ENCODE data around the gene CYP2F1. TPM values are rescaled to one million over a fixed set of nuclear protein-coding genes. Genes with fewer than 3 reads are reported as not detected.
"Not testable (repeated sequence)": the region's sequence is repeated elsewhere in the genome, so short reads cannot be mapped to it uniquely, and the experiment has no call there.

The CYP2F1 gene
- total RNA-seq, 1 donor from 2014 or later: not detected

- Mint-ChIP-seq H3K36me3 (no peaks in the 10 kb centered on the region), H3K9me3 (no peaks in the 10 kb centered on the region), H3K4me3 (peak overlapping the region; percentile 68), H3K27ac (no peak overlapping the region), H3K27me3 (peaks cover 24% of the 10 kb centered on the region), H3K4me1 (ENCODE audit: unreplicated experiment) (no peaks in the 10 kb centered on the region)
- no peak for DNase-seq (ENCODE audit: extremely low spot score, unreplicated experiment)
- TF ChIP-seq, protein P1, sequence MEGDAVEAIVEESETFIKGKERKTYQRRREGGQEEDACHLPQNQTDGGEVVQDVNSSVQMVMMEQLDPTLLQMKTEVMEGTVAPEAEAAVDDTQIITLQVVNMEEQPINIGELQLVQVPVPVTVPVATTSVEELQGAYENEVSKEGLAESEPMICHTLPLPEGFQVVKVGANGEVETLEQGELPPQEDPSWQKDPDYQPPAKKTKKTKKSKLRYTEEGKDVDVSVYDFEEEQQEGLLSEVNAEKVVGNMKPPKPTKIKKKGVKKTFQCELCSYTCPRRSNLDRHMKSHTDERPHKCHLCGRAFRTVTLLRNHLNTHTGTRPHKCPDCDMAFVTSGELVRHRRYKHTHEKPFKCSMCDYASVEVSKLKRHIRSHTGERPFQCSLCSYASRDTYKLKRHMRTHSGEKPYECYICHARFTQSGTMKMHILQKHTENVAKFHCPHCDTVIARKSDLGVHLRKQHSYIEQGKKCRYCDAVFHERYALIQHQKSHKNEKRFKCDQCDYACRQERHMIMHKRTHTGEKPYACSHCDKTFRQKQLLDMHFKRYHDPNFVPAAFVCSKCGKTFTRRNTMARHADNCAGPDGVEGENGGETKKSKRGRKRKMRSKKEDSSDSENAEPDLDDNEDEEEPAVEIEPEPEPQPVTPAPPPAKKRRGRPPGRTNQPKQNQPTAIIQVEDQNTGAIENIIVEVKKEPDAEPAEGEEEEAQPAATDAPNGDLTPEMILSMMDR (conservative IDR thresholded peaks at IDR 0.05): no peak
Measured at GRCh38 chr19:41136636-41137455, 22.6 kb downstream of the CYP2F1 start.

GRCh38 chr19:41144403-41144802 lies 30.2 kb downstream of the CYP2F1 start:
- no peak for DNase-seq (ENCODE audit: extremely low spot score, unreplicated experiment)
- no peaks in the 10 kb centered on the region for H3K36me3 Mint-ChIP-seq
- no peak overlapping the region for H3K4me3 Mint-ChIP-seq
- H3K4me1 Mint-ChIP-seq (ENCODE audit: unreplicated experiment): no peaks in the 10 kb centered on the region
- H3K27ac Mint-ChIP-seq: no peak overlapping the region
- H3K27me3 Mint-ChIP-seq: peaks cover 4% of the 10 kb centered on the region
- TF ChIP-seq, protein P1 (conservative IDR thresholded peaks at IDR 0.05): peak; percentile 85
- H3K9me3 Mint-ChIP-seq: no peaks in the 10 kb centered on the region

DNA sequence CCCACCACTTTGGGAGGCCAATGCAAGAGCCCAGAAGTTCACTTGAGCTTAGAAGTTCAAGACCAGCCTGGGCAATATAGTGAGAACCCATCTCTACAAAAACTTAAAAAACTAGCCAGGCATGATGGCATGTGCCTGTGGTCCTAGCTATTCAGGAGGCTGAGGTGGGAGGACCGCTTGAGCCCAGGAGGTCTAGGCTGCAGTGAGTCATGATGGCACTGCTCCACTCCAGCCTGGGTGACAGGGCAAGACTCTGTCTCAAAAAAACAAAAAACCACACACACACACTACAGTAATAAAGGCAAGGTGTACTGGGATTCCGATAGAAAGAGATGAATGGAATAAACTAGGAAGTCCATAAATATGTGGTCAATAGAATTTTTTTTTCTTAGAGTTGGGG lies 35.6 kb downstream of the CYP2F1 start:
- no peaks in the 10 kb centered on the region for H3K36me3 Mint-ChIP-seq

GRCh38 chr19:41150986-41151385 lies 36.8 kb downstream of the CYP2F1 start:
- not testable (repeated sequence) for H3K4me1 Mint-ChIP-seq (ENCODE audit: unreplicated experiment); H3K36me3 Mint-ChIP-seq; H3K27me3 Mint-ChIP-seq; H3K27ac Mint-ChIP-seq; H3K4me3 Mint-ChIP-seq; DNase-seq (ENCODE audit: extremely low spot score, unreplicated experiment); H3K9me3 Mint-ChIP-seq

More for the DNA sequence above, 35.6 kb downstream of the CYP2F1 start:
- no peak for DNase-seq (ENCODE audit: extremely low spot score, unreplicated experiment)
- Mint-ChIP-seq H3K4me3 (no peak overlapping the region), H3K9me3 (no peaks in the 10 kb centered on the region), H3K4me1 (ENCODE audit: unreplicated experiment) (no peaks in the 10 kb centered on the region), H3K27ac (no peak overlapping the region), H3K27me3 (no peaks in the 10 kb centered on the region)
- TF ChIP-seq, protein P1 (conservative IDR thresholded peaks at IDR 0.05): no peak

DNA sequence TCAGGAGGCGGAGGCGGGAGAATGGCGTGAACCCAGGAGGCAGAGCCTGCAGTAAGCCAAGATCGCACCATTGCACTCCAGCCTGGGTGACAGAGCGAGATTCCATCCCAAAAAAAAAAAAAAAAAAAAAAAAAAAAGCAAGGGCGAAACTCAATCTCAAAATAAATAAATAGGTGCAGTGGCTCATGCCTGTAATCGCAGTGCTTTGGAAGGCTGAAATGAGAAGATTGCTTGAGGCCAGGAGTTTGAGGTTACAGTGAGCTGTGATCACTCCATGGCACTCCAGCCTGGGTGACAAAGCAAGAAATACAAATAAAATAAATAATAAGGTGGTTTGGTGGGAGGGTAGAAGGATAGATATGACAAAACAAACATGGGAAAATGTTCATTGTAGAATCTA lies 39.8 kb downstream of the CYP2F1 start:
- no peak overlapping the region for H3K4me3 Mint-ChIP-seq
- no peak overlapping the region for H3K27ac Mint-ChIP-seq
- H3K4me1 Mint-ChIP-seq (ENCODE audit: unreplicated experiment): no peaks in the 10 kb centered on the region
- TF ChIP-seq, protein P1 (conservative IDR thresholded peaks at IDR 0.05): no peak
- no peaks in the 10 kb centered on the region for H3K36me3 Mint-ChIP-seq
- no peaks in the 10 kb centered on the region for H3K9me3 Mint-ChIP-seq
- no peaks in the 10 kb centered on the region for H3K27me3 Mint-ChIP-seq
- no peak for DNase-seq (ENCODE audit: extremely low spot score, unreplicated experiment)

DNA sequence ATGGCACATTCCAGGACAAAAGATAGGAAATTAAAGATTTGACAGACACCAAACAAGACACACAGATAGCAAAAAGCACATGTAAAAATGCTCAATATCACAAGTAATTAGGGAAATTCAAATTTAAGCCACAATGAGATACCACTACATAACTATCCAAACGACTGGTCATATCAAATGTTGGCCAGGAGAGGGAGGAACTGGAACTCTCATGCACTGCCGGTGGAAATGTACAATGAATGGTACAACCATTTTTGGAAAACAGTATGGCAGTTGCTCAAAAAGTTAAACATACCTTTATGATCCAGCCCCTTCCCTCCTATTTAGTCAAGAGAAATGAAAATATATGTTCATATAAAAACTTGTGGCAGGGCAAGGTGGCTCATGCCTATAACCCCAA lies 42.0 kb downstream of the CYP2F1 start:
- no peaks in the 10 kb centered on the region for H3K4me1 Mint-ChIP-seq (ENCODE audit: unreplicated experiment)
- no peak for DNase-seq (ENCODE audit: extremely low spot score, unreplicated experiment)
- H3K27ac Mint-ChIP-seq: no peak overlapping the region
- H3K4me3 Mint-ChIP-seq: no peak overlapping the region
- no peaks in the 10 kb centered on the region for H3K9me3 Mint-ChIP-seq
- no peaks in the 10 kb centered on the region for H3K36me3 Mint-ChIP-seq
- H3K27me3 Mint-ChIP-seq: no peaks in the 10 kb centered on the region
- TF ChIP-seq, protein P1 (conservative IDR thresholded peaks at IDR 0.05): no peak
